HepG2 (cell line): ENCODE measurements around the gene SORD. TPM values are rescaled to one million over a fixed set of nuclear protein-coding genes. Genes with fewer than 3 reads are reported as not detected.

Experiments used
- ATAC-seq: fragments of 200-7000 bp; cut with Tn5 transposase; 3 replicates; pipeline ENCODE4 v1.9.1; 2020; ENCODE audit warnings: mild to moderate bottlenecking, moderate library complexity
- BruUV-seq: library from RNA; stranded (reverse); fragments of 400-500 nt; replicated peaks from 2 replicates; lab custom pipeline; 2021; lab: Mats Ljungman, UMichigan
- CTCF ChIA-PET: fragments of 300-600 bp; formaldehyde crosslinking; extraction: SDS; loops from one replicate; lab custom pipeline; 2021; ENCODE audit warnings: low total read pairs, inconsistent platforms, low intra/inter-chr PET ratio; lab: Yijun Ruan, JAX
- POLR2A ChIA-PET: fragments of 350-600 bp; sonication (Branson Sonifier 250); formaldehyde crosslinking; loops from one replicate; lab custom pipeline; 2020; ENCODE audit warnings: antibody characterized with exemption, inconsistent platforms; lab: Yijun Ruan, JAX
- DNase-seq: peaks from one replicate; pipeline ENCODE4 v3.0.0-alpha.2; 2015; ENCODE audit warnings: low spot score
- FAIRE-seq: peaks from 3 replicates; lab custom pipeline; 2011; peaks lifted over from hg19 to GRCh38; lab: Jason Lieb, UNC
- H2AFZ ChIP-seq: one replicate; pipeline ENCODE4 v1.6.1; 2011; ENCODE audit warnings: low read length, inconsistent platforms
- H3K27ac ChIP-seq: fragments of 300-600 bp; 3 replicates; pipeline ENCODE4 v1.8.0; 2011; ENCODE audit warnings: mixed run types, mild to moderate bottlenecking, mixed read lengths, low read length, inconsistent platforms; ENCODE audit not compliant: insufficient read depth; ENCODE audit errors: extremely low read length
- H3K27me3 ChIP-seq, 2 experiments: fragments of 200-600 bp in 1 of 2; 2 replicates in 1 of 2; 3 replicates in 1 of 2; pipeline versions ENCODE4 v1.6.0 to v1.8.0; 2011; ENCODE audit warnings: low read length in 2 of 2, mild to moderate bottlenecking in 2 of 2, moderate library complexity in 2 of 2, inconsistent platforms in 1 of 2; ENCODE audit not compliant: insufficient read depth in 2 of 2, control insufficient read depth in 1 of 2
- H3K36me3 ChIP-seq, 2 experiments: fragments of 200-600 bp in 1 of 2; replicated peaks in 1 of 2; 2 replicates in 1 of 2; 3 replicates in 1 of 2; pipeline versions ENCODE4 v1.5.1 to v1.8.0; 2011; ENCODE audit warnings: low read length in 2 of 2, inconsistent platforms in 1 of 2; ENCODE audit not compliant: insufficient read depth in 2 of 2, control insufficient read depth in 1 of 2
- H3K4me1 ChIP-seq: 2 replicates; pipeline ENCODE4 v1.5.1; 2012; ENCODE audit warnings: low read length, inconsistent platforms; ENCODE audit not compliant: insufficient read depth
- H3K4me2 ChIP-seq: 2 replicates; pipeline ENCODE4 v1.6.0; 2011; ENCODE audit warnings: low read depth, low read length, inconsistent platforms
- H3K4me3 ChIP-seq, 3 experiments: fragments of 200-600 bp in 1 of 3; sonication (generic), shearing (Covaris generic) in 1 of 3; replicated peaks in 1 of 3; 2 replicates each; pipeline ENCODE4 v1.5.1; 2011 to 2016; ENCODE audit warnings: low read length in 3 of 3, inconsistent platforms in 2 of 3, low read depth in 2 of 3, mild to moderate bottlenecking in 2 of 3, control low read depth in 1 of 3, mixed read lengths in 1 of 3; ENCODE audit not compliant: insufficient read depth in 1 of 3
- H3K79me2 ChIP-seq: one replicate; pipeline ENCODE4 v1.6.1; 2011; ENCODE audit warnings: low read length, inconsistent platforms; ENCODE audit not compliant: insufficient read depth
- H3K9ac ChIP-seq: 2 replicates; pipeline ENCODE4 v1.6.0; 2011; ENCODE audit warnings: mild to moderate bottlenecking, low read depth, low read length, inconsistent platforms; ENCODE audit not compliant: insufficient read depth
- H3K9me3 ChIP-seq: 2 replicates; pipeline ENCODE4 v1.5.1; 2012; ENCODE audit warnings: mild to moderate bottlenecking, low read length
- H4K20me1 ChIP-seq: 2 replicates; pipeline ENCODE4 v1.6.0; 2011; ENCODE audit warnings: inconsistent platforms, mild to moderate bottlenecking, low read length, moderate library complexity; ENCODE audit not compliant: insufficient read depth
- ERF ChIP-seq: IDR thresholded peaks from 2 replicates; pipeline ENCODE4 v1.6.1; 2018; ENCODE audit warnings: missing biosample characterization, missing genetic modification reagents
- HNRNPK ChIP-seq: fragments of 200-400 bp; formaldehyde crosslinking; IDR thresholded peaks from 2 replicates; pipeline ENCODE4 v1.6.1; 2018; ENCODE audit warnings: low read length, low read depth, moderate library complexity, mild to moderate bottlenecking; ENCODE audit not compliant: poor library complexity, severe bottlenecking
- JDP2 ChIP-seq: sonication (generic); formaldehyde crosslinking; IDR thresholded peaks from 2 replicates; pipeline ENCODE4 v1.8.1; 2022; ENCODE audit warnings: missing genetic modification reagents, borderline replicate concordance
- ONECUT2 ChIP-seq: sonication (generic); formaldehyde crosslinking; IDR thresholded peaks from 2 replicates; pipeline ENCODE4 v1.4.0; 2020; ENCODE audit warnings: missing genetic modification reagents
- PAF1 ChIP-seq: IDR thresholded peaks from 2 replicates; pipeline ENCODE4 v1.6.1; 2016; ENCODE audit warnings: missing genetic modification reagents, missing compliant biosample characterization
- THYN1 ChIP-seq: sonication (generic); formaldehyde crosslinking; IDR thresholded peaks from 2 replicates; pipeline ENCODE4 v1.8.1; 2023; ENCODE audit warnings: low read depth, mild to moderate bottlenecking, moderate library complexity, missing genetic modification reagents, borderline replicate concordance
- TP53 ChIP-seq: sonication (generic); formaldehyde crosslinking; conservative IDR thresholded peaks from 2 replicates; pipeline ENCODE4 v1.4.0; 2020; ENCODE audit warnings: missing genetic modification reagents
- ZBTB21 ChIP-seq: sonication (generic); formaldehyde crosslinking; IDR thresholded peaks from 2 replicates; pipeline ENCODE4 v1.4.0; 2020; ENCODE audit warnings: missing genetic modification reagents
- ZEB1 ChIP-seq: IDR thresholded peaks from 2 replicates; pipeline ENCODE4 v1.6.1; 2012; ENCODE audit warnings: mild to moderate bottlenecking, low read depth, inconsistent platforms; ENCODE audit not compliant: insufficient replicate concordance
- ZNF264 ChIP-seq: sonication (generic); formaldehyde crosslinking; IDR thresholded peaks from 2 replicates; pipeline ENCODE4 v1.4.0; 2020; ENCODE audit warnings: missing genetic modification reagents
- WGBS: methylation state at CpG from one replicate; pipeline ENCODE4 v1.1.6; 2017; ENCODE audit warnings: low lambda C conversion rate; 5-methylcytosine and 5-hydroxymethylcytosine counted together
- in situ Hi-C: cut with HindIII; loops from 2 replicates; pipeline ENCODE4 v1.10.0; 2017; ENCODE audit warnings: low pct_unique_long_range_greater_than_20kb; ENCODE audit not compliant: extremely low pct_ligation_motif_present
- intact Hi-C: fragments of 100-400 bp; cut with micrococcal nuclease; formaldehyde crosslinking; loops from one replicate; pipeline ENCODE4 v1.10.0; 2022; ENCODE audit not compliant: unreplicated experiment
- polyA plus RNA-seq, 8 experiments: library from polyadenylated mRNA; depleted of rRNA in 3 of 8; stranded (reverse) in 7 of 8; unstranded in 1 of 8; fragments of >200 nt; fragmentation: Illumina TruSeq in 4 of 8; extraction: Trizol in 4 of 8; gene quantifications; 2 replicates each; pipeline versions ENCODE4 v1.2.1 to v1.2.3, GENCODE V29; 2011 to 2016; ENCODE audit warnings: low read depth in 4 of 8, missing spikeins in 1 of 8, mixed read lengths in 1 of 8; ENCODE audit not compliant: insufficient read depth in 1 of 8
- total RNA-seq, 5 experiments: library from RNA; depleted of rRNA; stranded (reverse); fragments of >200 nt; fragmentation: Illumina TruSeq; extraction: Trizol; gene quantifications; 2 replicates each; pipeline ENCODE4 v1.2.3, GENCODE V29; 2016; ENCODE audit warnings: low read depth in 1 of 5
- TF ChIP-seq, protein P1 (sequence below): sonication (generic); formaldehyde crosslinking; IDR thresholded peaks from 2 replicates; pipeline ENCODE4 v1.8.1; 2022; ENCODE audit warnings: mild to moderate bottlenecking, missing genetic modification reagents
- TF ChIP-seq, protein P2 (sequence below): sonication (generic); formaldehyde crosslinking; IDR thresholded peaks from 2 replicates; pipeline ENCODE4 v1.5.0; 2020; ENCODE audit warnings: mild to moderate bottlenecking, missing genetic modification reagents, moderate library complexity

SORD gene
- total and polyA plus RNA-seq, 2 of the 13 experiments (the other 11 are each of a cell fraction or from before 2014, with no cell fraction given): 59.1 to 95.3 TPM

GRCh38 chr15:45115312-45115820 lies 92.4 kb downstream of the SORD start:
- H4K20me1 ChIP-seq: no peaks in the 10 kb centered on the region
- no peak overlapping the region for H3K9ac ChIP-seq
- no peaks in the 10 kb centered on the region for H3K79me2 ChIP-seq
- in situ Hi-C loops: no loop called here
- H3K4me3 ChIP-seq: no peak overlapping the region
- DNase-seq (no peak), FAIRE-seq (no peak), ATAC-seq (no peak)
- ChIA-PET POLR2A (no interaction called here), CTCF (no interaction called here)
- intact Hi-C loops: no loop called here
- no peaks in the 10 kb centered on the region for H3K36me3 ChIP-seq
- no peak overlapping the region for H3K4me2 ChIP-seq
- no TSS peak for BruUV-seq
- no peak overlapping the region for H2AFZ ChIP-seq
- TF ChIP-seq, protein P1, sequence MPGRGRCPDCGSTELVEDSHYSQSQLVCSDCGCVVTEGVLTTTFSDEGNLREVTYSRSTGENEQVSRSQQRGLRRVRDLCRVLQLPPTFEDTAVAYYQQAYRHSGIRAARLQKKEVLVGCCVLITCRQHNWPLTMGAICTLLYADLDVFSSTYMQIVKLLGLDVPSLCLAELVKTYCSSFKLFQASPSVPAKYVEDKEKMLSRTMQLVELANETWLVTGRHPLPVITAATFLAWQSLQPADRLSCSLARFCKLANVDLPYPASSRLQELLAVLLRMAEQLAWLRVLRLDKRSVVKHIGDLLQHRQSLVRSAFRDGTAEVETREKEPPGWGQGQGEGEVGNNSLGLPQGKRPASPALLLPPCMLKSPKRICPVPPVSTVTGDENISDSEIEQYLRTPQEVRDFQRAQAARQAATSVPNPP: no peak
- TF ChIP-seq ERF (CRISPR knock-in tag): no peak
- TF ChIP-seq ZNF264 (CRISPR knock-in tag): no peak
- no peak for TF ChIP-seq THYN1 (CRISPR knock-in tag)
- TF ChIP-seq ZEB1: no peak
- TF ChIP-seq HNRNPK: no peak
- TF ChIP-seq JDP2 (CRISPR knock-in tag): no peak
- TF ChIP-seq ONECUT2 (CRISPR knock-in tag): no peak
- TF ChIP-seq ZBTB21 (CRISPR knock-in tag): no peak
- TF ChIP-seq TP53 (CRISPR knock-in tag): no peak
- TF ChIP-seq, protein P2, sequence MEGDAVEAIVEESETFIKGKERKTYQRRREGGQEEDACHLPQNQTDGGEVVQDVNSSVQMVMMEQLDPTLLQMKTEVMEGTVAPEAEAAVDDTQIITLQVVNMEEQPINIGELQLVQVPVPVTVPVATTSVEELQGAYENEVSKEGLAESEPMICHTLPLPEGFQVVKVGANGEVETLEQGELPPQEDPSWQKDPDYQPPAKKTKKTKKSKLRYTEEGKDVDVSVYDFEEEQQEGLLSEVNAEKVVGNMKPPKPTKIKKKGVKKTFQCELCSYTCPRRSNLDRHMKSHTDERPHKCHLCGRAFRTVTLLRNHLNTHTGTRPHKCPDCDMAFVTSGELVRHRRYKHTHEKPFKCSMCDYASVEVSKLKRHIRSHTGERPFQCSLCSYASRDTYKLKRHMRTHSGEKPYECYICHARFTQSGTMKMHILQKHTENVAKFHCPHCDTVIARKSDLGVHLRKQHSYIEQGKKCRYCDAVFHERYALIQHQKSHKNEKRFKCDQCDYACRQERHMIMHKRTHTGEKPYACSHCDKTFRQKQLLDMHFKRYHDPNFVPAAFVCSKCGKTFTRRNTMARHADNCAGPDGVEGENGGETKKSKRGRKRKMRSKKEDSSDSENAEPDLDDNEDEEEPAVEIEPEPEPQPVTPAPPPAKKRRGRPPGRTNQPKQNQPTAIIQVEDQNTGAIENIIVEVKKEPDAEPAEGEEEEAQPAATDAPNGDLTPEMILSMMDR (CRISPR knock-in tag): no peak
- TF ChIP-seq PAF1: no peak
- peaks cover 13 to 51% of the 10 kb centered on the region in 2 experiments for H3K27me3 ChIP-seq
- H3K27ac ChIP-seq: no peak overlapping the region
- 47% methylated on average over 7 of the region's 7 CpGs for WGBS
- H3K9me3 ChIP-seq: no peaks in the 10 kb centered on the region
- H3K4me1 ChIP-seq: peaks cover 25% of the 10 kb centered on the region
